Gastroesophageal sphincter (tissue), 2 donors: ENCODE results near the gene KDSR.

ENCODE experiments used
- POLR2A ChIP-seq, 2 donors: fragments of 450-650 bp; IDR thresholded peaks; one replicate each; pipeline ENCODE4 v1.6.1; 2017; ENCODE audit warnings: antibody characterized with exemption in 2 of 2, mild to moderate bottlenecking in 2 of 2, moderate library complexity in 1 of 2
- POLR2AphosphoS5 ChIP-seq: sonication (generic); formaldehyde crosslinking; IDR thresholded peaks from one replicate; pipeline ENCODE4 v1.6.1; 2017; ENCODE audit warnings: antibody characterized with exemption

DNA sequence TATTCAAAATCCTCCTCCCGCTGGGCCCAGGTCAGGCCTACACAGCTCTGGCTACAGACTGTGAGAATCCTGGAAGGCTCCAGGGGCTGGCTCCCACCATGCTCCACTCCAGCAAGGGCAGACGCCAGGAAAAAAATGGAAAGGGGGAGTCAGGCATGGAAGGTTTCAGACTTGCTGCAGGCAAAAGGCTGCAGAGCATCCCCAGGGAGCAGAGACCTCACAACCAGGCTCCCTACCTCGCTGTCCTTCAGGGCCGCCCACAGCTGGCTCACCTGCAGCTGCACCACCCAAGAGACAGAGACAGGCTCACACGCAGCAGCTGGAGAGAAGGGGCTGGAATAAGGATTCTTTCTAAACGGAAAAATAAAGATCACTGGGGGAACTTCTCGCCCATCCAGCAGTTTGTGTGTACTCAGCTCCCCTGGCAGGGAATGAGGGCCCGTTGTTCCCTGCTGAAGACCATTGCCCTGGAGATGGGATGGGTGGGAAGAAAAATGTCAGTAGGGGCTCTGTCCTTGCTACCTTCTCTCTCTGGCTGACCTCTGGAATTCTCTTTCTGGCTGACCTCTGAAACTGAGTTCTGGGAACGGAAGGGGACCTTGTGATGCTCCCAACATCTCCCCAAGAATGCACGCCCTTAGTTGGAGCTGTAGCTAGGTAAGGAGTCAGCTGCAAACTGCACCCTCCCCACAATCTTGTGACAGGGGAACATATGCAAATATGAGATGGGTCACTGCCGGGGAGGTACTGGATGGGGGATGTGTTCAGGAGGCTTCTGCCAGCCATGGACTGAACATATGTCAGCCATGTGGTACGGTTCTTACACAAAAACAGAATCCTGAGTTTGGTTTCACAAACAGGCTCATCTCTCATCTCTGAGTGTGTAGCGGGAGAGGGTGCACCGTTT lies 81.9 kb downstream of the KDSR start:
- TF ChIP-seq POLR2AphosphoS5 (no peak), POLR2A (IDR thresholded peaks at IDR 0.05) (no peak)
